NCI-H510A treated with DMSO at 0.1 percent for 48 hours (cell line): ENCODE data around the gene SELENOP.
"Not testable (repeated sequence)": the region's sequence is repeated elsewhere in the genome, so short reads cannot be mapped to it uniquely, and the experiment has no call there.

Experiments used
- DNase-seq: peaks from one replicate; lab custom pipeline; 2025; lab: John Stamatoyannopoulos, UW

SELENOP gene, protein sequence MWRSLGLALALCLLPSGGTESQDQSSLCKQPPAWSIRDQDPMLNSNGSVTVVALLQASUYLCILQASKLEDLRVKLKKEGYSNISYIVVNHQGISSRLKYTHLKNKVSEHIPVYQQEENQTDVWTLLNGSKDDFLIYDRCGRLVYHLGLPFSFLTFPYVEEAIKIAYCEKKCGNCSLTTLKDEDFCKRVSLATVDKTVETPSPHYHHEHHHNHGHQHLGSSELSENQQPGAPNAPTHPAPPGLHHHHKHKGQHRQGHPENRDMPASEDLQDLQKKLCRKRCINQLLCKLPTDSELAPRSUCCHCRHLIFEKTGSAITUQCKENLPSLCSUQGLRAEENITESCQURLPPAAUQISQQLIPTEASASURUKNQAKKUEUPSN

DNA sequence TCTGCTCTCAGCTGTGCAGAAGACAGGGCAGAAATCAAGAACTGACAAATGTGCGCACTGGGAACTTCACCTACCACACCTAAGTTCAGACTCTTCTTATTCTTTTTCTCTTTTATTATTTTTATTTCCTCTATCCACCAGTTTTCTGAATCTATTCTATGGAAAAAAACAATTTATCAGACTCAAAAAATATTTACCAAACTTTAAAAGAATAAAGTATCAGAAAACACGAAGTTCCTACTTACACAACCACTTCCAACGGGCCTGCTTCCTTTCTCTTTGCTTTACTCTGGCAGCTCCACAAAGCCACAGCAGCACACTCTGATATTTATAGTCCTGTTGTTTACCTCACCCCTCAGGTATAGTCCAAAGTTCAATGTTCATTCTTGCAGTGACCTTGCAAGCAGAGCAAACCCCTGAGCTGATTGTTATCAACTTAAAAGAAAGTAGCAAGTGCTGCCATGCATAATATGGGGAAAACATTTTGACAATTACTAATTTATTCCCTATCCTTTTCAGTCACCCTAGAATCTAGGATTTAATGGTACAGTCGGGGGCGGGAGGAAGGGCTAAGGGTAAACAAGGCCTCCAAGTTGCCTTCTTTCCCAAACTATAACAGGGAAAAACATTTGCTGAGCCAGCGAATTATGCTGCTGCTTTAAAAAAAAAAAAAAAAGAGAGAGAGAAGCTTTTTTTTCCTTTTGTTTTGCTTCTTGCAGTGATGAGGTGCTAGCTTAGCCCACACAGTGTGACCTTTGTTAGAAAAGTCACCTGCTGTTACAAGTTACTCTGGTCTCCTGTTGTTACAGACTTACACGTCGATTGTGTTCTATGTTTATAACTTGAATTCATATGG is at the start of gene SELENOP:
SELENOP (minus strand) TSS at position 302 of the 856 bp plus-strand sequence. CDS start 3,539 bp downstream, outside the sequence.
- peak; percentile 11 for DNase-seq

DNA sequence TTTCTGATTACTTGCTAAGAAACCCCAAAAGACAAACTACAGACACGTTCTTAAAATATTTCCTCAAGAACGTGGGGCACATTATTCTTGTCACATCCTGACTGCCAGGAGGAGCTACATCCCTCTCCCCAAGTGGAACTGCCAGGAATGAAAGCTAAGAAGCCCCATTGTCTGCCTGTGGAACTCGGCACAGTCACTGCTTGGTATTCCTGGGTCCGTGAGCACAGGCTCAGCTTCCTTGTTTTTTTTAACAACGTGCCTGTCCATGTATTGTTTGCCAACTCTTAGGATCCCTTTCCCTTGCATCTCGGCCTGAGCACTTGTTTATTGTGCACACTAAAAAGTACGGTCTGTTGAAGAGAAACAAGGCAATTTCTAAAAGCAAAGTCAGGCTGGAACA is 47.0 kb upstream of the SELENOP start:
- no peak for DNase-seq

DNA sequence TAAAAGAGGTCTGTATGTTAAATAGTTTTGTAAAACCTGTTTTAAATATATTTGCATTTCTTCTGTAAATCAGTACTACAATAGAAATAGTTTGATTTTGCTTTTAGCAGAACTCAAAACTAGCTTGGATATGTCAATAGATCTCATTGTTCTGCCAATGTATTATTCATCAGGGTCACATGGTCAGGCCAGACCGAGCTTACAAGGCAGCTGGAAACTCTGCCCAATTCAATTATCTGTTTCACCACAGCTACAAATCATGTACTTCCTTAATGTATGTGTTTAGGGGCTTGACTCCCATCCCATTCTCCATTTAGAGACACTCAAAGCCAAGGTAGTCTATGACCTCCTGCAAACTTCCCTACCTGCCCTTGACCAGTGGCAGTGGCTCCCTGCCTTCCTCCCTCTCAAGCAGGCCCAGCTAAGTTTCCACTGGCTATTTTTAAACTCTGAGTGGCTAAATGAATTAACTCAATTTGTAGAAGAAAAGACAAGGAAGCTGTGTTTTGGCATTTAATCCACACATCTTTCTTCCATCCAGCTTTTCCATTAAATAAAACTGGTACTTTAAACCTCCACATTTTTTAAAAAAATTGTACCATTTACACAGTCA is 46.4 kb upstream of the SELENOP start:
- no peak for DNase-seq

DNA sequence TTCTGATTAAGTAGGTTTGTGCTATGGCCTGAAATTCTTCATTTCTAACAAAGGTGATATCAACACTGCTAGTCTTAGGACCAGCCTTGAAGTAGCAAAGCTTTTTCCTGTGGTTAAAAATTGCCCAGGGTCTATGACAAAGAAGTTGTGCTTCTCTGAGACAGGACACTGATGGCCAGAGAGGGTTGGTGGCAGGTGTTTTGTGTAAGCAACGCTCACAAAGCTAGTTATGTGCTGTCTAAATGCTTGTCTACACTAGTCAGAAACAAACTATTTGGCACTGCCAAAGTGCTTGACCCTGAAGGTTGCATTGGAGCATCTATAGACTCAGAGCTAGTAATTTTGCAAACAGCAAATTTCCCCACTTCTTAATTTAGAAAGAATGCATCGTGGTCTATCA is 44.1 kb upstream of the SELENOP start:
- DNase-seq, result no peak

DNA sequence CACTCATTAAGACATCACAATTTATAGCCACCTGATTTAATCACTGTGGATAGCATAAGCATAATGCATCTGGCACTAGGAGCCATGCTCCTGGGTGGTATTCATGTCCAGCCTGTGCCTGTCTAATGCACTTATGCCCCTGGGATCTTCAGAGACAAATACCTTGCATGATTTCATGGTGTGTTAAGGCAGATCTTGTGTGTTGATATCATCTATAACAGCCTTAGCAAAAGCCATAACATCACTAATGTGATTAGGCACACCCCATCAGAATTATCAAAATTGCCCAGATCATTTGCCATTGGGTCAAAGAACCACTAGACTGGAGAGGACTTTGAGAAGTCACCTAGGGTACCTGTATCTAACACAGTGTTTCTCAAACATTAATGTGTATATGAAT is 43.7 kb upstream of the SELENOP start:
- DNase-seq, result no peak

DNA sequence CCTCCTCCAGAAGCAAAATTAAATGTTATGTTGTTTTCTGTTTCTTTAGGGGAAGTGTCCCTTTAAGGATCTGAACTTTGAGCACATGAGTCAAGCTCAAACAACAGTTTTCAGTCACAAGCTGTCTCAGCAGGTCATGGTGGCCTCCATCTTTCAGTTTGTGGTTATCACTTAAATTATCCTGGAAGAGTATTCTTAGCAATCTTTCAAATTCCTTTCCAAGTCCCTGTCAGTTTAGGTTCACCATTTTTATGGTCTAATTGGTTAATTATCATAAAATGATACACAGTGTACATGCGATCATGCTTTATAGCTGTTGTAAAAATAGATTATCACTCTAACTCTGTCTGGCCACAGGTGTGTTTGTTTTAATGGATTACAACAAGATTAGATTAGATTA is 43.1 kb upstream of the SELENOP start:
- DNase-seq, result no peak

DNA sequence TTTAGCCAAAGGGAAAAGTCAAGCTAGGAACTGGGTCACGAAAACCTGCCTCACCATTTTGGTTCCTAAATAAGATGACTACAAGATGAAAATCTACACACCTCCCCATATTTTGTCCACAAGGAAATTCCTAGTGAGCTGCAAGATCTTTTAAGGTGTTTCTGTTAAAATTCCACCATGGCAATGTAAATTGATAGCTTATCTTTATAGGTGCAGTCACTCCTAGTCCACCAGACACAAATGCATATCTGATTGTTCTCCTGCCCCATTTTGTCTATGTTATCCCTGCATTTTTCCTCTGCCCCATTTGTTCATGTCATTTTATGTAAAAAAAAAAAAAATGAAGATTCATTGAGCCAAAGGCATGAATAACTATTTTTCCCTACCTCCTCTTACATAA is 41.1 kb upstream of the SELENOP start:
- DNase-seq, result no peak

DNA sequence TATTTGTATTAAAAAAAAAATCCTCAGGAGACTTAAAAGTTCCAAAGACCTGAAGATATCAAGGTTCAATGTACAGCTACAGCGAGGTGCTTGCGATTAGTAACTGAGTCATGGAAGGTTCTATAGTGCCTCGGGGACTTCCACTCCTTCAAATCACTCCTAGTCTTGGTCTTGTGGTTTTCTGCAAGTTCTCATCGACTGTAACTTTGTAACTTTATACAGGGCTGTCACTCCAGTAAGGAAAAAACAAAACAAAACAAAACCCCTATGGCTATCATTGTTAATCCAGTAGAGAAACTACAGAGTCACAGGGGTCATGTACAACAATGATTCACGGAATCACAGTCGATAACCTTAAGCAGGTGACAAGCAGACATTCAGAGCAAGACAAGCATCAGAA is 39.8 kb upstream of the SELENOP start:
- DNase-seq, result no peak

DNA sequence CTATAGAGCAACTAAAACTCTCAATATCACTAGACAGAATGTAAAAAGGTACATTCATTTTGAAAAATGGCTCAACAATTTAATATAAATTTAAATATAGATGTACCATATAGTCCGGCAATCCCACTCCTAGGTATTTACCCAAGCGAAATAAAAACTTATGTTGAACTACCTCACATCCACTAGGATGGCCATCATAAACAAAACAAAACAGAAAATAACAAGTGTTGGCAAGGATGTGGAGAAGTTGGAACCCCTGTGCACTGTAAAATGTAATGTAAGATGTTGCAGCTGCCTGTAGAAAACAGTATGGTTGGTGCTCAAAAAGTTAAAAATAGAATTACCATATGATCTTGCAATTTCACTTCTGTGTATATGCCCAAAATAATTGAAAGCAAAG is 36.9 kb upstream of the SELENOP start:
- no peak for DNase-seq

DNA sequence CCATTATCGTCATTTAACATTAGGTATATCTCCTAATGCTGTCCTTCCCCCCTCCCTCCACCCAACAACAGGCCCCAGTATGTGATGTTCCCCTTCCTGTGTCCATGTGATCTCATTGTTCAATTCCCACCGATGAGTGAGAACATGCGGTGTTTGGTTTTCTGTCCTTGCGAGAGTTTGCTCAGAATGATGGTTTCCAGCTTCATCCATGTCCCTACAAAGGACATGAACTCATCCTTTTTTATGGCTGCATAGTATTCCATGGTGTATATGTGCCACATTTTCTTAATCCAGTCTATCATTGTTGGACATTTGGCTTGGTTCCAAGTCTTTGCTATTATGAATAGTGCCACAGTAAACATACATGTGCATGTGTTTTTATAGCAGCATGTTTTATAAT is 32.7 kb upstream of the SELENOP start:
- not testable (repeated sequence) for DNase-seq

DNA sequence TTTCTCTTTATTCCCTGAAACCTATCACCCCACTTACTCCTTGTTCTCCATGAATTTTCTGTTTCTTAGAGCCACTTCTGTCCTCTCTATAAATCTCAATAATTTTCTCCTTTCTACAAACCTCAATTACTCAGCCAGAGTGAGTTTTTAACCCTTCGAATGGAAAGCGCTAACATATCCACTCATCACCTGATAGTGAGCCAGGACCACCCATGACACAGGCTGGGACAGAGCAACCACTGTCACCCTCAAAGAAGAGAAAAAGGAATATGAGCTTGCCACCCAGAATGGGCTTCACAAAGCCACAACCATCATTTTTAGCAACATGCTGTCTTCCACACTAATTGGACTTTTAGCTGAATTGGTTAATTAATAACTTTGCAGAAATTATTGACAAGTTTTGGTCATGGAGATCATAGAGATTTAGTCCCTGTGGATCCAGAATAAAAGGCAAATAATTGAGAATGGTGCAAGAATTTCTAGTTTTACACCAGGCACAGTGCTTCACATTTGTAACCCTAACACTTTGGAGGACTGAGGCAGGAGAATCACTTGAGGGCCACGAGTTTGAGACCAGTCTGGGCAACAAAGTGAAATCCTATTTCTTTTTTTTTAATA is 32.1 kb upstream of the SELENOP start:
- DNase-seq, result no peak

DNA sequence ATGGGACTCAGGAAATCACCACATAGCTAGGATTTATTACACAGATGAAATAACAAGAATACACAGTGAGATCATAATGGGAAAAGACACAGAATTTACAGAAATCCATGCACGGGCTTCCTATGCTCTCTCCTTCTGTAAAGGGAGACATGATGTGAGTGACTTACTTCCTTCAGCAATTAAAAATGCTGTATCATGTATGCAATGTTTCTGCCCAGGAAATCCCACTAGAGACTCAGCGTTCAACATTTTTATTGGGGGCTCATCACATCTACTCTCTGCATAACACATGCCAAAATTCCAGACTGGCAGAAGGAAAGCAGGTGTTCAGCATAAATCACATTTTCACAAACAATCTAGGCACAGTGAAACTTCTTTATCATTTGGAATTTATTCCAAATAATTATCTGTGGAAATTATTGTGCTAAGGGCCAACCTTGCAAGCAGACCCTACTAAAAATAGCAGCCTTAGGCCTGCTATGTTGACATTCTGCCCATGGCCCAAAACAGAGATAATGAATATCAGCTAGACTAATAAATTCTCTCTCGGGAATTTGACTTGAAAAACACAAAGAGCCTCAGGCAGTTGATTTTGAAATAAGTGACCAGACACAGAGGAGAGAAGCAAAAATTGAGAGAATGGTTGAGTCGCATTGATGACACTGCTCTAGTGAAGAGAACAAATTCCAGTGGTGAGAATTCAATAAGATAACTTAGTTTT is 31.4 kb upstream of the SELENOP start:
- no peak for DNase-seq

DNA sequence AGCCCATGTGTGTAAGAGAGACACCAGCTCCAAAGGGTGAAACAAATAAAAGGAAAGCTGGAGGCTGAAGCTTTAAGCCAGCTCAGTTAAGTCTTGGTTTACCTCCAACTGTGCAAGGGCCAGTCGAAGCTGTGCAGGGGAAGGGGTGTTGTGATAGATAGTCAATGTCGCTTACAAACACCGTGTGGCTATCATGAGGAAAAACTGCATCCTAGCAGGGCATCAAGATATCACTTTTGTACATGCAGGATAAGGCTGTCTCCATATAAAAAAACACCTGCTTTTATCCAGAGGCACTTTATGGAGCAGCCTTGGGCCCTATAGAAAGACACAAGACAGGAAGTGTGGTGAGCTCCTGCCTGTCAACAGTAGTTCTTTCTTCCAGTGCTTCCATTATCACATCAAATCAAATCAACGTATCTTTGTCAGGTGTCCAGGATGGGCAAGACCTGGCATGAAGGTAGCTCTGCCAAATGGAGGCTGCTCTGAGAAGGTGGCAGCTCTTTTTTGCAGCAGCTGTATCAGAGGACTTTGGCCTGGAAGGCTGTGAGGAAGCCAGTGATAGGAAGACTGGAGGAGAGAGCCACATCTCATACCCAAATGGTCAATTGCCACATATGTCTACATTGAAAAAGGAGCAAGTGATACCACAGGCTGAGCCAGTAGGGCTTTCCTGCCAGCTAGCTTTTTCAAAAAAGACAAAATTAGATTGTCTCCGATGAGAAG is 29.3 kb upstream of the SELENOP start:
- DNase-seq, result no peak

DNA sequence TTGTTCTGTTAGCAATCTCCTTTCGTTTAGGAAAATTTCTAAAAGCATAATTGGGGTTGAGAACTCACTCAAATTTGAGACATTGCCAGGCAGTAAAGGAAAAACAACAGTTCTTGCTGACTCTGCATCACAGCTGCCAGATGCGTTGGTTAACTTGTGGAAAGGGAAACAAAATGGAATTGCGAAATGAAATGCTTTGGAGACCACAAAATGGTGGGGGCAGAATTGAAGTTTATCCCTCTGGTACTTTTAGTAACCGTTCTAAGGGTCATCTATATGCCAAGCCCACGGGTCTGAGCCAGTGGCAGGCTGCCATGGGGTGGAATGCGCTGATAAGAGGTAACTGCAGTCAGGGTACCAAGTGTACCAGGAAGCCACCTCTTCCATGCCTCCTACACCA is 28.6 kb upstream of the SELENOP start:
- DNase-seq, result no peak

DNA sequence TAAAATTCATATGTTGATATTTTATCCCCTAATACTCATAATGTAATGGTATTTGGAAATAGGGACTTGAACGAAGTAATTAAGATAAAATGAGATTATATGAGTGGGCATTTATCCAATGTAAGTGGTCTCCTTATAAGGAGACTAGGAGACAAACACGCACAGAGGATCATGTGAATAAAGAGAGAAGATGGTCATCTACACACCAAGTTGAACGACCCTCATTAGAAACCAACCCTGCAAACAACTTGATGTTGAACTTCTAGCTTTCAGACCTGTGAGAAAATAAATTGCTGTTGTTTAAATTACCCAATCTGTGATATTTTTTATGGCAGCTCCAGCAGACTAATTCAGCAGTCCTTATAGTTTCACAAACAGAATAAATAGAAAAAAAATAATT is 27.5 kb upstream of the SELENOP start:
- DNase-seq, result no peak

DNA sequence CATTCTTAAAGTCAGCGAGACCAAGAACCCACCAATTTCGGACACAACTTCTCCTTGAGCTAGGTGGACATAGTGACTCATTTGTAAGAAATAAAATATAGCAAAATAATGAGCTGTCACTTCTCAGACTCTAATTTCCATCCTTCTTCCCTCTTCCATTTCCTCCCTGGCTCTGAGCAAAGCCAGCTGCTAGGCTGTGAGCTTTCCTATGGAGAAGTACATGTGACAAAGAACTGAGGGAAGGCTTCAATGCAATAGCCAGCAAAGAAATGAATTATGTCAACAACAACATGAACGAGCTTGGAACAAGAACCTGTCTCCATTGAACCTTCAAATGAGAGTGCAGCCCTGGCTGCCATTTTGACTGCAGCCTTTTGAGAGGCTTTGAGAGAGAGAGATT is 25.9 kb upstream of the SELENOP start:
- DNase-seq, result no peak

DNA sequence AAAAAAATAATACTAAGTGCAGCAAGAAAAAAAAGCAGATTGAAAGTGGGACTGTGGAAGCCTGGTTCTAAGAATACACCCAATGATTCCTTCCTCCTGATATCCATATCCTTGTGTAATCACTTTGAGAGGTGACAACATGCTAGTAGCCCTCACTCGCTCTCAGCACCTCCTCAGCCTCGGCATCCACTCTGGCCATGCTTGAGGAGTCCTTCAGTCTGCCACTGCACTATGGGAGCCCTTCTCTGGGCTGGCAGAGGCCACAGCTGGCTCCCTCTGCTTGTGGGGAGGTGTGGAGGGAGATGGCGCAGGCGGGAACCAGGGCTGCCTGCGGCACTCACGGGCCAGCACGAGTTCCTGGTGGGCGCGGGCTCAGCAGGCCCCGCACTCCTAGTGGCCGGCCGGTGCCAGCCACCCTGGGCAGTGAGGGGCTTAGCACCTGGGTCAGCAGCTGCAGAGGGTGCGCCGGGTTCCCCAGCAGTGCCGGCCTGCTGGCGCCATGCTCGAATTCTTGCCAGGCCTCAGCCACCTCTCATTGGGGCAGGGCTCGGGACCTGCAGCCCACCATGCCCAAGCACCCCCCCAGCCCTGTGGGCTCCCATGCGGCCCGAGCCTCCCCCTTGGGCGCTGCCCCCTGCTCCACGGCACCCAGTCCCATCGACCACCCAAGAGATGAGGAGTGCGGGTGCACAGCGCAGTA is 24.5 kb upstream of the SELENOP start:
- DNase-seq, result no peak

DNA sequence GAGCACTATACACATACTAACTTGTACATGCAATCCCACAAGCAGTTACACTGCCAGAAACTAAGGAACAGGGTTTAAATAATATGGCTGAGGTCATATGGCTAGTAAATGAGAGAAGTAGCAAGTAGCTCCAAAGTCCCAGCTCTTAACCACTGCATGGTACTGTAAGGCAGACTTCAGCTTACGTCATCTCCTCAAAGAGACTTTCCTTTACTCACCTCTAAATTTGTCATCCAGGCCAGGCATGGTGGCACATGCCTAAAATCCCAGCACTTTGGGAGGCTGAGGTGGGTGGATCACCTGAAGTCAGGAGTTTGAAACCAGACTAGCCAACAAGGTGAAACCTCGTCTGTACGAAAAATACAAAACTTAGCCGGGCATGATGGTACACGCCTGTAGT is 20.4 kb upstream of the SELENOP start:
- DNase-seq, result no peak

DNA sequence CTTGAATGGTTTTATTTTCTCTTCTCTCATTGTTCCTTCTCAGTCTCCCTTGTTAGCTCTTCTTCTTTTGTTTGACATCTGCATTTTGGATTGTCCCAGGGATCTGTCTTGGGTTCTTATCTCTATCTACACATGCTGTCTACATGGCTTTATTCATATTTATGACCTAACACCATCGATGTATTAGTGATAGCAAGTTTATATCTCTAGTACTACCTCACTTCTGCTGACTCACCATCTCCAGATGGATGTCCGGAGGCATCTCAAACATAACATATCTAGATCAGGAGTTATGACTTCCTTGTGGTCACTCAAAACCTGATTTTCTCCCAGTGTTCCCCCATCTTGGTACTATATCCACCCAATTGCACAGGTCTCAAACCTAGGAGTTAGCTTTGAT is 19.2 kb upstream of the SELENOP start:
- no peak for DNase-seq

DNA sequence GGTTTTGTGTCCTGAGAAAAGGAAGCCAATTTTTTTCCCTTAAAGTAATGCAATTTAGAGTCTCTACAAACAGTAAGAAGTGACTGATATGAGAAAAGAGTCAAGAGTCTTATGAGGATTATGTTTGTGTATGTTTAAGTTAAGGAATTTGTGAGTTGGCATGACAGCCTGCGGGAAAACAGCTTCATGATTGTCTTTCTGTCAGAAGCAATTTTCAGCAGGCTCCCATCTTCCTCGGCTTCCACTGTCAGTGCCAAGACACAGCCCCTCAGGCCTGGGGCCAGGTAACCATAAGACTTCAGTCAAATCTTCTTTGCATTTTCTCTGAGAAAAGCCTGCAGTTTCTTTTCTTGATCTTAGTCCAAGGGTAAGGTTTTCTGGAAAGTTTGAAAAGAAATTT is 17.0 kb upstream of the SELENOP start:
- no peak for DNase-seq
